OCI-LY7 (cell line): Measurements from ENCODE around the gene HOTAIR.

Experiments used
- CTCF ChIP-seq: fragments of 200-600 bp; sonication (generic); conservative IDR thresholded peaks from 2 replicates; pipeline ENCODE4 v1.5.1; 2014; ENCODE audit warnings: mild to moderate bottlenecking, antibody characterized with exemption, low read length, moderate library complexity, mixed read lengths
- EZH2phosphoT487 ChIP-seq: fragments of 200-600 bp; sonication (generic); IDR thresholded peaks from 2 replicates; pipeline ENCODE4 v1.6.1; 2018; ENCODE audit warnings: low read depth, borderline replicate concordance, mild to moderate bottlenecking, mixed run types, antibody characterized with exemption, low read length, moderate library complexity, mixed read lengths

- TF ChIP-seq CTCF (no peak), EZH2phosphoT487 (no peak)
Measured at GRCh38 chr12:53986686-53987483, 12.1 kb upstream of the HOTAIR start.
